Measurements from ENCODE around the gene PHLDB2. TPM values are rescaled to one million over a fixed set of nuclear protein-coding genes. Genes with fewer than 3 reads are reported as not detected.

PHLDB2 gene
- total RNA-seq, 4 donors from 2014 or later, result 81.6 to 171 (median 88.2) TPM

- H3K4me3 ChIP-seq, result no peak overlapping the region
- no peak for DNase-seq (ENCODE audit: low spot score in 2 of 2)
- peaks cover 0 to 20% (median 0%) of the 10 kb centered on the region in 3 donors for H3K36me3 ChIP-seq
- H3K4me1 ChIP-seq, result peaks cover 2 to 21% (median 6%) of the 10 kb centered on the region in 4 donors
- peak overlapping the region in 1 of 4 donors; percentile 22 for H3K27ac ChIP-seq
- H3K9me3 ChIP-seq, result no peaks in the 10 kb centered on the region
- no peaks in the 10 kb centered on the region for H3K27me3 ChIP-seq
- WGBS, 2 donors, result 39 to 51% methylated on average over 3 of the region's 3 CpGs
- TF ChIP-seq POLR2A (IDR thresholded peaks at IDR 0.05), result no peak
- TF ChIP-seq, protein P1, sequence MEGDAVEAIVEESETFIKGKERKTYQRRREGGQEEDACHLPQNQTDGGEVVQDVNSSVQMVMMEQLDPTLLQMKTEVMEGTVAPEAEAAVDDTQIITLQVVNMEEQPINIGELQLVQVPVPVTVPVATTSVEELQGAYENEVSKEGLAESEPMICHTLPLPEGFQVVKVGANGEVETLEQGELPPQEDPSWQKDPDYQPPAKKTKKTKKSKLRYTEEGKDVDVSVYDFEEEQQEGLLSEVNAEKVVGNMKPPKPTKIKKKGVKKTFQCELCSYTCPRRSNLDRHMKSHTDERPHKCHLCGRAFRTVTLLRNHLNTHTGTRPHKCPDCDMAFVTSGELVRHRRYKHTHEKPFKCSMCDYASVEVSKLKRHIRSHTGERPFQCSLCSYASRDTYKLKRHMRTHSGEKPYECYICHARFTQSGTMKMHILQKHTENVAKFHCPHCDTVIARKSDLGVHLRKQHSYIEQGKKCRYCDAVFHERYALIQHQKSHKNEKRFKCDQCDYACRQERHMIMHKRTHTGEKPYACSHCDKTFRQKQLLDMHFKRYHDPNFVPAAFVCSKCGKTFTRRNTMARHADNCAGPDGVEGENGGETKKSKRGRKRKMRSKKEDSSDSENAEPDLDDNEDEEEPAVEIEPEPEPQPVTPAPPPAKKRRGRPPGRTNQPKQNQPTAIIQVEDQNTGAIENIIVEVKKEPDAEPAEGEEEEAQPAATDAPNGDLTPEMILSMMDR (IDR thresholded peaks at IDR 0.05), result no peak
- no peak for TF ChIP-seq EP300 (IDR thresholded peaks at IDR 0.05)
Observed at GRCh38 chr3:111956449-111956848, 97.4 kb downstream of the PHLDB2 start.

- Histone ChIP-seq H3K4me3 (no peak overlapping the region), H3K27ac (no peak overlapping the region), H3K4me1 (peaks cover 2 to 21% (median 6%) of the 10 kb centered on the region in 4 donors), H3K36me3 (peaks cover 0 to 19% (median 0%) of the 10 kb centered on the region in 3 donors), H3K9me3 (no peaks in the 10 kb centered on the region), H3K27me3 (no peaks in the 10 kb centered on the region)
- DNase-seq (ENCODE audit: low spot score in 2 of 2), result no peak
- TF ChIP-seq EP300 (IDR thresholded peaks at IDR 0.05) (no peak), POLR2A (IDR thresholded peaks at IDR 0.05) (no peak)
- TF ChIP-seq, protein P1 (IDR thresholded peaks at IDR 0.05), result no peak
- 36 to 42% methylated on average over 4 of the region's 4 CpGs for WGBS, 2 donors
Observed at GRCh38 chr3:111956995-111957734, 98.1 kb downstream of the PHLDB2 start.

GRCh38 chr3:111961461-111962164, 102.5 kb downstream of the PHLDB2 start:
- H3K4me1 ChIP-seq, result peaks cover 0 to 17% (median 2%) of the 10 kb centered on the region in 4 donors
- DNase-seq (ENCODE audit: low spot score in 2 of 2), result no peak
- WGBS, 2 donors, result 74 to 86% methylated on average over 3 of the region's 3 CpGs
- H3K9me3 ChIP-seq, result no peaks in the 10 kb centered on the region
- TF ChIP-seq EP300 (IDR thresholded peaks at IDR 0.05) (no peak), POLR2A (IDR thresholded peaks at IDR 0.05) (no peak)
- TF ChIP-seq, protein P1 (IDR thresholded peaks at IDR 0.05), result no peak
- H3K27ac ChIP-seq, result no peak overlapping the region
- no peaks in the 10 kb centered on the region for H3K27me3 ChIP-seq
- H3K4me3 ChIP-seq, result no peak overlapping the region
- peaks cover 0 to 11% (median 0%) of the 10 kb centered on the region in 3 donors for H3K36me3 ChIP-seq

DNA sequence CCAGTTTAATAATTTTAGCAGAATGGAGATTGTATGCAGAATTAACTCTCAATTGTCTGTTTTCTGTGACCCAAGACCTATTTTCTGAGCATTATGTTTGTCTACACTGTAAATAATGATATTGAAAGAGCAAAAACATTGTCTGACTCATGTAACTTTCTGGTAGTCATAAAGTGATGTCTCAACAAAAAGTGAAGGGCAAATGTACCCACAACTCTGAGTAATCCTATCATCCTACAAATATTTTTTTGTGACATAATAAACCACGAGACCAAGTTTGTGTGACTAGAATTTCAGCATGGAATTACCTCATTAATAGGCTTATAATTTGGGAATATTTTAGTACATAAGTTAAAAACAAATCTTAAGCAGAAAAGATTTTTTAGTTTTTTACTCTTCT, 104.4 kb downstream of the PHLDB2 start:
- peak in 1 of 2 donors; percentile 15 for TF ChIP-seq EP300 (IDR thresholded peaks at IDR 0.05)
- TF ChIP-seq, protein P1 (IDR thresholded peaks at IDR 0.05), result no peak
- WGBS, 2 donors, result 35 to 42% methylated on average over 1 of the region's 1 CpG
- Histone ChIP-seq H3K36me3 (peaks cover 0 to 11% (median 0%) of the 10 kb centered on the region in 3 donors), H3K9me3 (no peaks in the 10 kb centered on the region), H3K4me1 (peaks cover 0 to 23% (median 4%) of the 10 kb centered on the region in 4 donors), H3K27ac (peak overlapping the region in 2 of 4 donors; percentile 37 to 72), H3K27me3 (no peaks in the 10 kb centered on the region), H3K4me3 (no peak overlapping the region)
- DNase-seq (ENCODE audit: low spot score in 2 of 2), result no peak

- Histone ChIP-seq H3K9me3 (no peaks in the 10 kb centered on the region), H3K27me3 (no peaks in the 10 kb centered on the region), H3K27ac (no peak overlapping the region), H3K4me3 (no peak overlapping the region), H3K4me1 (peaks cover 0 to 27% (median 4%) of the 10 kb centered on the region in 4 donors), H3K36me3 (peaks cover 0 to 15% (median 0%) of the 10 kb centered on the region in 3 donors)
- no peak for DNase-seq (ENCODE audit: low spot score in 2 of 2)
- WGBS, 2 donors, result 80 to 86% methylated on average over 2 of the region's 2 CpGs
- TF ChIP-seq, protein P1 (IDR thresholded peaks at IDR 0.05), result no peak
- TF ChIP-seq POLR2A (IDR thresholded peaks at IDR 0.05), result no peak
- no peak for TF ChIP-seq EP300 (IDR thresholded peaks at IDR 0.05)
Observed at GRCh38 chr3:111965484-111965883, 106.4 kb downstream of the PHLDB2 start.
